Mesenchymal stem cell (in vitro differentiated cells and primary cell): ENCODE results near the gene CEP55.
"Not testable (repeated sequence)": the region's sequence is repeated elsewhere in the genome, so short reads cannot be mapped to it uniquely, and the experiment has no call there.

Experiments used
- DNase-seq: peaks from one replicate; pipeline ENCODE4 v3.0.0-alpha.2; 2013
- H2AFZ ChIP-seq: one replicate; pipeline ENCODE4 v1.6.1; 2013; ENCODE audit warnings: low read depth, mild to moderate bottlenecking, control low read depth, inconsistent platforms, low read length, moderate library complexity
- H2AK5ac ChIP-seq: 2 replicates; pipeline ENCODE4 v1.6.1; 2013; ENCODE audit warnings: low read length, moderate library complexity, mild to moderate bottlenecking, inconsistent platforms; ENCODE audit not compliant: severe bottlenecking
- H2BK120ac ChIP-seq: one replicate; pipeline ENCODE4 v1.6.1; 2013; ENCODE audit warnings: low read depth, mild to moderate bottlenecking, inconsistent platforms, low read length, moderate library complexity
- H2BK12ac ChIP-seq, 2 experiments: one replicate each; pipeline ENCODE4 v1.6.1; 2013; ENCODE audit warnings: inconsistent platforms in 2 of 2, low read length in 2 of 2, mild to moderate bottlenecking in 2 of 2, moderate library complexity in 2 of 2, control low read depth in 1 of 2
- H2BK15ac ChIP-seq: one replicate; pipeline ENCODE4 v1.6.1; 2013; ENCODE audit warnings: mild to moderate bottlenecking, low read depth, inconsistent platforms; ENCODE audit not compliant: poor library complexity, severe bottlenecking
- H2BK5ac ChIP-seq: 2 replicates; pipeline ENCODE4 v1.6.1; 2013; ENCODE audit warnings: low read depth, mild to moderate bottlenecking, low read length, control low read depth, inconsistent platforms; ENCODE audit not compliant: poor library complexity, severe bottlenecking
- H3K14ac ChIP-seq, 2 experiments: one replicate each; pipeline ENCODE4 v1.6.1; 2013; ENCODE audit warnings: inconsistent platforms in 2 of 2, low read length in 2 of 2, control low read depth in 1 of 2, mild to moderate bottlenecking in 1 of 2, moderate library complexity in 1 of 2
- H3K18ac ChIP-seq, 2 experiments: one replicate each; pipeline ENCODE4 v1.6.1; 2013; ENCODE audit warnings: inconsistent platforms in 2 of 2, low read length in 2 of 2, control low read depth in 1 of 2, low read depth in 1 of 2, mild to moderate bottlenecking in 1 of 2
- H3K23ac ChIP-seq, 2 experiments: one replicate each; pipeline ENCODE4 v1.6.1; 2013; ENCODE audit warnings: inconsistent platforms in 2 of 2, low read length in 2 of 2, mild to moderate bottlenecking in 2 of 2, moderate library complexity in 2 of 2, control low read depth in 1 of 2
- H3K27ac ChIP-seq: 2 replicates; pipeline ENCODE4 v1.5.1; 2013; ENCODE audit warnings: mild to moderate bottlenecking, moderate library complexity, low read length, control low read depth, inconsistent platforms; ENCODE audit not compliant: poor library complexity, severe bottlenecking
- H3K27me3 ChIP-seq, 2 experiments: 2 replicates each; pipeline versions ENCODE4 v1.6.1 to v1.7.0; 2013; ENCODE audit warnings: low read length in 2 of 2, mild to moderate bottlenecking in 2 of 2, moderate library complexity in 2 of 2, control low read depth in 1 of 2, inconsistent platforms in 1 of 2; ENCODE audit not compliant: control insufficient read depth in 1 of 2, insufficient read depth in 1 of 2
- H3K36me3 ChIP-seq, 2 experiments: 2 replicates each; pipeline versions ENCODE4 v1.6.1 to v1.7.0; 2013; ENCODE audit warnings: low read length in 2 of 2, control low read depth in 1 of 2, inconsistent platforms in 1 of 2, low read depth in 1 of 2, mild to moderate bottlenecking in 1 of 2; ENCODE audit not compliant: insufficient read depth in 2 of 2, control insufficient read depth in 1 of 2
- H3K4ac ChIP-seq, 2 experiments: one replicate each; pipeline ENCODE4 v1.6.1; 2013; ENCODE audit warnings: inconsistent platforms in 2 of 2, low read length in 2 of 2, mild to moderate bottlenecking in 2 of 2, moderate library complexity in 2 of 2, control low read depth in 1 of 2, low read depth in 1 of 2
- H3K4me1 ChIP-seq: 2 replicates; pipeline ENCODE4 v1.6.1; 2013; ENCODE audit warnings: low read depth, low read length, control low read depth; ENCODE audit not compliant: control insufficient read depth, insufficient read depth
- H3K4me2 ChIP-seq: 2 replicates; pipeline ENCODE4 v1.6.1; 2013; ENCODE audit warnings: low read length, mild to moderate bottlenecking, inconsistent platforms; ENCODE audit not compliant: poor library complexity, severe bottlenecking
- H3K4me3 ChIP-seq, 2 experiments: 2 replicates each; pipeline versions ENCODE4 v1.5.1 to v1.7.0; 2013; ENCODE audit warnings: low read length in 2 of 2, mild to moderate bottlenecking in 2 of 2, control low read depth in 1 of 2, low read depth in 1 of 2; ENCODE audit not compliant: insufficient read depth in 1 of 2
- H3K79me1 ChIP-seq: replicated peaks from 2 replicates; pipeline ENCODE4 v1.6.1; 2013; ENCODE audit warnings: mild to moderate bottlenecking, control low read depth, low read length, inconsistent platforms; ENCODE audit not compliant: poor library complexity, severe bottlenecking
- H3K9ac ChIP-seq: 2 replicates; pipeline ENCODE4 v1.7.0; 2013; ENCODE audit warnings: mild to moderate bottlenecking, low read length, moderate library complexity
- H3K9me3 ChIP-seq: 2 replicates; pipeline ENCODE4 v1.7.0; 2013; ENCODE audit warnings: mild to moderate bottlenecking, low read length; ENCODE audit not compliant: control insufficient read depth
- H4K8ac ChIP-seq: one replicate; pipeline ENCODE4 v1.6.1; 2013; ENCODE audit warnings: inconsistent platforms, mild to moderate bottlenecking, low read length, moderate library complexity
- H4K91ac ChIP-seq: one replicate; pipeline ENCODE4 v1.6.1; 2013; ENCODE audit warnings: mild to moderate bottlenecking, low read length, inconsistent platforms
- WGBS: methylation state at CpG from one replicate; pipeline ENCODE4 v1.1.7; 2013; ENCODE audit warnings: mixed read lengths; 5-methylcytosine and 5-hydroxymethylcytosine counted together

Gene CEP55

GRCh38 chr10:93535293-93535692, 38.9 kb downstream of the CEP55 start:
- 88% methylated on average over 5 of the region's 5 CpGs for WGBS
- Histone ChIP-seq H2BK15ac (no peak overlapping the region), H4K8ac (no peak overlapping the region), H3K4me3 (no peak overlapping the region), H3K4me1 (no peaks in the 10 kb centered on the region), H2AFZ (no peak overlapping the region), H3K23ac (no peak overlapping the region), H3K9ac (no peak overlapping the region), H2BK12ac (no peak overlapping the region), H2AK5ac (no peak overlapping the region), H4K91ac (no peak overlapping the region), H3K18ac (no peak overlapping the region), H3K4ac (no peak overlapping the region), H2BK120ac (no peak overlapping the region), H3K36me3 (no peaks in the 10 kb centered on the region), H3K4me2 (no peak overlapping the region), H3K27ac (no peak overlapping the region), H3K27me3 (no peaks in the 10 kb centered on the region), H3K79me1 (no peaks in the 10 kb centered on the region), H3K9me3 (no peaks in the 10 kb centered on the region), H2BK5ac (no peak overlapping the region), H3K14ac (no peak overlapping the region)
- no peak for DNase-seq

DNA sequence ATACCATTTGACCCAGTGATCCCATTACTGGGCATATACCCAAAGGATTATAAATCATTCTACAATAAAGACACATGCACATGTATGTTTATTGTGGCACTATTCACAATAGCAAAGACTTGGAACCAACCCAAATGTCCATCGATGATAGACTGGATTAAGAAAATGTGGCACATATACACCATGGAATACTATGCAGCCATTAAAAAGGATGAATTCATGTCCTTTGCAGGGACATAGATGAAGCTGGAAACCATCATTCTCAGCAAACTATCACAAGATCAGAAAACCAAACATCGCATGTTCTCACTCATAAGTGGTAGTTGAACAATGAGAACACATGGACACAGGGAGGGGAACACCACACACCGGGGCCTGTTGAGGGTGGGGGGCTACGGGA, 44.5 kb downstream of the CEP55 start:
- not testable (repeated sequence) for H4K91ac ChIP-seq, H2BK120ac ChIP-seq, H4K8ac ChIP-seq, H3K4me1 ChIP-seq, H2BK15ac ChIP-seq, H2BK5ac ChIP-seq, H3K9me3 ChIP-seq, H3K27ac ChIP-seq, H3K23ac ChIP-seq, H2AFZ ChIP-seq, H3K18ac ChIP-seq, H3K4me2 ChIP-seq, H2BK12ac ChIP-seq, H2AK5ac ChIP-seq, H3K4ac ChIP-seq, H3K14ac ChIP-seq, H3K79me1 ChIP-seq, H3K36me3 ChIP-seq, DNase-seq, H3K9ac ChIP-seq, H3K4me3 ChIP-seq
- peaks cover 0 to 10% of the 10 kb centered on the region in 2 experiments for H3K27me3 ChIP-seq
- WGBS, result 88% methylated on average over 3 of the region's 4 CpGs

GRCh38 chr10:93541402-93542357, 45.3 kb downstream of the CEP55 start:
- Histone ChIP-seq H3K36me3 (no peaks in the 10 kb centered on the region), H3K4ac (no peak overlapping the region), H3K9ac (peak overlapping the region; percentile 74), H3K14ac (no peak overlapping the region), H2BK5ac (peak overlapping the region; percentile 31), H4K8ac (no peak overlapping the region), H3K79me1 (no peaks in the 10 kb centered on the region), H3K27ac (no peak overlapping the region), H3K4me2 (no peak overlapping the region), H4K91ac (no peak overlapping the region), H2AFZ (no peak overlapping the region), H2BK15ac (no peak overlapping the region), H3K23ac (no peak overlapping the region), H3K9me3 (no peaks in the 10 kb centered on the region), H2AK5ac (no peak overlapping the region), H2BK120ac (no peak overlapping the region), H3K18ac (no peak overlapping the region), H3K4me1 (peaks cover 2% of the 10 kb centered on the region), H3K4me3 (peak overlapping the region in 1 of 2 experiments; percentile 72), H3K27me3 (peaks cover 0 to 17% of the 10 kb centered on the region in 2 experiments), H2BK12ac (no peak overlapping the region)
- DNase-seq, result peak; percentile 38
- WGBS, result 64% methylated on average over 23 of the region's 23 CpGs

DNA sequence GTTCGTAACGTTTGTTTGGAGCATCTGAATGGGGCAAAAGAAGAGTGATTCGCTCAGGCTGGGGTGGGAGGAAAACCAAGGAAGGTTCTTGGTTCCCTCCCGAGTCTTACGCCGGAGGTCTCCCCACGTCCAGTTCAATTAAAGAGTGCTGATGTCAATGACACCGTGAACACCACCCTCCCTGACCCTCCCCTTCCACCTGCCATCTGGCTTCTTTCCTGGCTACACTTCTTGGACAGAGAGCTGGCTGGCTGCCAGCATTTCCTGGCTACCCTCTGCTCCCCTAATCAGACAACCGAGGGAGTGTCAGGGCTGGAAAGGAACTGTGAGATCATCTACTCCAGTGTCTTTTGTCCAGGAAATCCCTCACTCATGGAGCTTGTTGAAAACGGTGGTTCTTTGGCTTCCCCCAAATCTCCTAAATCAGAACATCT, 46.0 kb downstream of the CEP55 start:
- Histone ChIP-seq H3K9ac (peak overlapping the region; percentile 74), H3K4ac (no peak overlapping the region), H2BK120ac (no peak overlapping the region), H2BK12ac (no peak overlapping the region), H2AK5ac (no peak overlapping the region), H3K23ac (no peak overlapping the region), H3K18ac (no peak overlapping the region), H3K27me3 (peaks cover 0 to 21% of the 10 kb centered on the region in 2 experiments), H3K79me1 (no peaks in the 10 kb centered on the region), H2BK5ac (no peak overlapping the region), H2BK15ac (no peak overlapping the region), H3K4me2 (no peak overlapping the region), H4K91ac (no peak overlapping the region), H3K36me3 (no peaks in the 10 kb centered on the region), H3K14ac (no peak overlapping the region), H3K27ac (no peak overlapping the region), H4K8ac (no peak overlapping the region), H3K9me3 (no peaks in the 10 kb centered on the region), H3K4me1 (peaks cover 2% of the 10 kb centered on the region), H3K4me3 (peak overlapping the region in 1 of 2 experiments; percentile 72), H2AFZ (no peak overlapping the region)
- peak; percentile 22 for DNase-seq
- 48% methylated on average over 10 of the region's 10 CpGs for WGBS
